Neural cell (in vitro differentiated cells): ENCODE results near the gene LRP8.

Source experiments
- EP300 ChIP-seq: fragments of 450-650 bp; conservative IDR thresholded peaks from 2 replicates; pipeline ENCODE4 v1.6.1; 2014; ENCODE audit warnings: antibody characterized with exemption, mild to moderate bottlenecking, moderate library complexity; ENCODE audit not compliant: poor library complexity, severe bottlenecking
- EZH2 ChIP-seq: fragments of 200-600, 300-800 bp; shearing (Covaris generic), sonication (generic); IDR thresholded peaks from 2 replicates; pipeline ENCODE4 v1.6.1; 2014; ENCODE audit warnings: antibody characterized with exemption, low read length, borderline replicate concordance, mild to moderate bottlenecking; ENCODE audit not compliant: insufficient read depth, poor library complexity, severe bottlenecking
- MXI1 ChIP-seq: fragments of 450-650 bp; conservative IDR thresholded peaks from 2 replicates; pipeline ENCODE4 v1.6.1; 2014; ENCODE audit warnings: antibody characterized with exemption, mild to moderate bottlenecking; ENCODE audit not compliant: poor library complexity, severe bottlenecking
- POLR2AphosphoS5 ChIP-seq: IDR thresholded peaks from 2 replicates; pipeline ENCODE4 v1.6.1; 2012
- RAD21 ChIP-seq: fragments of 450-650 bp; conservative IDR thresholded peaks from 2 replicates; pipeline ENCODE4 v1.6.1; 2014; ENCODE audit warnings: antibody characterized with exemption, mild to moderate bottlenecking, moderate library complexity
- TF ChIP-seq, protein P1 (sequence below): fragments of 450-650 bp; IDR thresholded peaks from 2 replicates; pipeline ENCODE4 v1.5.1; 2014; ENCODE audit warnings: antibody characterized with exemption, mild to moderate bottlenecking, moderate library complexity; ENCODE audit not compliant: poor library complexity, severe bottlenecking

DNA sequence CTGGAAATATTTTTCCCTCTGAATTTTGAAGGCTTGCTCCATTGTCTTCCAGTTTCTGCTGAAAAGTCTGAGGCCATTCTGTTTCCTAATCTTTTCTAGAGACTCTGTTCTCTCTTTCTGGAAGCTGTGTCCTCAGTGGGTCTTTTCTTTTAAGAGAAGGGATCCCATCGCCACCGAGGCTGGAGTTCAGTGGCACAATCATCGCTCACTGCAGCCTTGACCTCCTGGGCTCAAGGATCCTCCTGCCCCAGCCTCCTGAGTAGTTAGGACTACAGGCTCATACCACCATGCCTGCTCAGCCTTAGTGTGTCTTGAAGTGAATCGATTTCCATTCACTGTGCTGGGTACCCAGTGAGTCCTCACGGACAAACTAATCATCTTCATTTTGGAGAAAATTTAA, 9.6 kb upstream of the LRP8 start:
- TF ChIP-seq EP300 (no peak), EZH2 (no peak), MXI1 (no peak), RAD21 (no peak), POLR2AphosphoS5 (no peak)
- TF ChIP-seq, protein P1, sequence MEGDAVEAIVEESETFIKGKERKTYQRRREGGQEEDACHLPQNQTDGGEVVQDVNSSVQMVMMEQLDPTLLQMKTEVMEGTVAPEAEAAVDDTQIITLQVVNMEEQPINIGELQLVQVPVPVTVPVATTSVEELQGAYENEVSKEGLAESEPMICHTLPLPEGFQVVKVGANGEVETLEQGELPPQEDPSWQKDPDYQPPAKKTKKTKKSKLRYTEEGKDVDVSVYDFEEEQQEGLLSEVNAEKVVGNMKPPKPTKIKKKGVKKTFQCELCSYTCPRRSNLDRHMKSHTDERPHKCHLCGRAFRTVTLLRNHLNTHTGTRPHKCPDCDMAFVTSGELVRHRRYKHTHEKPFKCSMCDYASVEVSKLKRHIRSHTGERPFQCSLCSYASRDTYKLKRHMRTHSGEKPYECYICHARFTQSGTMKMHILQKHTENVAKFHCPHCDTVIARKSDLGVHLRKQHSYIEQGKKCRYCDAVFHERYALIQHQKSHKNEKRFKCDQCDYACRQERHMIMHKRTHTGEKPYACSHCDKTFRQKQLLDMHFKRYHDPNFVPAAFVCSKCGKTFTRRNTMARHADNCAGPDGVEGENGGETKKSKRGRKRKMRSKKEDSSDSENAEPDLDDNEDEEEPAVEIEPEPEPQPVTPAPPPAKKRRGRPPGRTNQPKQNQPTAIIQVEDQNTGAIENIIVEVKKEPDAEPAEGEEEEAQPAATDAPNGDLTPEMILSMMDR: no peak
